Sigmoid colon (tissue), 4 donors: ENCODE results near the gene VAT1L.

Experiments used
- CTCF ChIP-seq, 4 experiments: fragments of 450-650 bp in 3 of 4; fragments of 200-600 bp in 1 of 4; IDR thresholded peaks; one replicate each; pipeline ENCODE4 v1.5.1; 2016 to 2019; ENCODE audit warnings: antibody characterized with exemption in 4 of 4, mild to moderate bottlenecking in 3 of 4, moderate library complexity in 2 of 4
- EP300 ChIP-seq, 4 donors: sonication (generic); formaldehyde crosslinking; IDR thresholded peaks; one replicate each; pipeline ENCODE4 v1.6.1; 2017; ENCODE audit warnings: antibody characterized with exemption in 4 of 4
- POLR2A ChIP-seq, 2 donors: fragments of 450-650 bp; IDR thresholded peaks; one replicate each; pipeline ENCODE4 v1.6.1; 2016; ENCODE audit warnings: antibody characterized with exemption in 2 of 2, mild to moderate bottlenecking in 2 of 2, moderate library complexity in 2 of 2

- no peak for TF ChIP-seq POLR2A (IDR thresholded peaks at IDR 0.05)
- TF ChIP-seq CTCF (IDR thresholded peaks at IDR 0.05), result no peak
- TF ChIP-seq EP300 (IDR thresholded peaks at IDR 0.05), result no peak
Observed at GRCh38 chr16:77969861-77970260, 181.5 kb downstream of the VAT1L start.
